HCT116 (cell line): Measurements from ENCODE around the gene TIMM44. TPM values are rescaled to one million over a fixed set of nuclear protein-coding genes. Genes with fewer than 3 reads are reported as not detected.

Experiments
- ATAC-seq: fragments of 200-7000 bp; cut with Tn5 transposase; 2 replicates; pipeline ENCODE4 v1.9.1; 2020; ENCODE audit warnings: mild to moderate bottlenecking, moderate library complexity
- BruUV-seq: library from RNA; stranded (reverse); fragments of 400-500 nt; replicated peaks from 2 replicates; lab custom pipeline; 2021; lab: Mats Ljungman, UMichigan
- CTCF ChIA-PET: fragments of 300-600 bp; sonication (Branson Sonifier 250); formaldehyde crosslinking; loops from one replicate; lab custom pipeline; 2021; ENCODE audit warnings: antibody characterized with exemption; lab: Charles Lee
- POLR2A ChIA-PET: fragments of 300-600, 350-600 bp; sonication (Branson Sonifier 250); formaldehyde crosslinking; loops from one replicate; lab custom pipeline; 2021; ENCODE audit warnings: antibody characterized with exemption; lab: Charles Lee
- RAD21 ChIA-PET, 2 experiments: fragments of 300-600 bp; sonication (Branson Sonifier 250); formaldehyde crosslinking; loops; one replicate each; lab custom pipeline; 2023; ENCODE audit warnings: low total read pairs in 2 of 2; ENCODE audit not compliant: uncharacterized antibody in 2 of 2, unreplicated experiment in 2 of 2, low non-redundant PET in 1 of 2; lab: Charles Lee
- DNase-seq: peaks from one replicate; pipeline ENCODE4 v3.0.0-alpha.2; 2010; ENCODE audit warnings: low read depth, low spot score
- H2AFZ ChIP-seq: fragments of 200-600 bp; shearing (Covaris generic), sonication (generic); 2 replicates; pipeline ENCODE4 v1.6.1; 2017; ENCODE audit warnings: low read depth, mixed run types, mixed read lengths, antibody characterized with exemption, low read length; ENCODE audit not compliant: poor library complexity, severe bottlenecking
- H3K27ac ChIP-seq: 2 replicates; pipeline ENCODE4 v1.5.1; 2012; ENCODE audit warnings: low read depth, low read length
- H3K27me3 ChIP-seq: fragments of 200-600 bp; sonication (generic); 2 replicates; pipeline ENCODE4 v1.6.1; 2016; ENCODE audit warnings: mixed run types, low read length, mixed read lengths; ENCODE audit not compliant: insufficient read depth
- H3K36me3 ChIP-seq, 2 experiments: fragments of 200-500 bp in 1 of 2; fragments of 200-600 bp in 1 of 2; sonication (Bioruptor generic) in 1 of 2; sonication (generic) in 1 of 2; 2 replicates each; pipeline versions ENCODE4 v1.5.1 to v1.6.1; 2014 to 2016; ENCODE audit warnings: low read length in 2 of 2, inconsistent platforms in 1 of 2, mixed read lengths in 1 of 2, mixed run types in 1 of 2; ENCODE audit not compliant: insufficient read depth in 2 of 2, control insufficient read depth in 1 of 2
- H3K4me1 ChIP-seq, 2 experiments: fragments of 200-600 bp in 1 of 2; sonication (generic) in 1 of 2; 2 replicates each; pipeline versions ENCODE4 v1.5.1 to v1.6.1; 2012 to 2017; ENCODE audit warnings: low read length in 2 of 2, inconsistent platforms in 1 of 2, mild to moderate bottlenecking in 1 of 2, mixed read lengths in 1 of 2, mixed run types in 1 of 2, moderate library complexity in 1 of 2; ENCODE audit not compliant: insufficient read depth in 2 of 2, control insufficient read depth in 1 of 2
- H3K4me2 ChIP-seq: fragments of 200-600 bp; sonication (generic); 2 replicates; pipeline ENCODE4 v1.6.1; 2017; ENCODE audit warnings: mixed run types, low read length, mixed read lengths
- H3K4me3 ChIP-seq, 2 experiments: fragments of 200-600 bp in 1 of 2; sonication (generic) in 1 of 2; replicated peaks in 1 of 2; 2 replicates each; pipeline ENCODE4 v1.5.1; 2011 to 2016; ENCODE audit warnings: low read length in 2 of 2, control low read depth in 1 of 2, low read depth in 1 of 2, mild to moderate bottlenecking in 1 of 2, mixed read lengths in 1 of 2, mixed run types in 1 of 2
- H3K79me2 ChIP-seq: fragments of 200-600 bp; sonication (generic); 2 replicates; pipeline ENCODE4 v1.6.1; 2017; ENCODE audit warnings: mild to moderate bottlenecking, mixed run types, low read length, moderate library complexity, mixed read lengths; ENCODE audit not compliant: insufficient read depth
- H3K9ac ChIP-seq: fragments of 200-600 bp; sonication (generic); 2 replicates; pipeline ENCODE4 v1.6.1; 2016; ENCODE audit warnings: low read length, mixed read lengths
- H3K9me2 ChIP-seq: fragments of 200-600 bp; sonication (generic), shearing (Covaris generic); 2 replicates; pipeline ENCODE4 v1.6.1; 2017; ENCODE audit warnings: mixed run types, mild to moderate bottlenecking, moderate library complexity; ENCODE audit not compliant: insufficient read depth
- H3K9me3 ChIP-seq, 2 experiments: fragments of 200-500 bp in 1 of 2; fragments of 200-600 bp in 1 of 2; sonication (Bioruptor generic) in 1 of 2; sonication (generic) in 1 of 2; 2 replicates each; pipeline ENCODE4 v1.6.1; 2014 to 2017; ENCODE audit warnings: low read length in 2 of 2, mixed read lengths in 2 of 2, inconsistent platforms in 1 of 2, low read depth in 1 of 2, mild to moderate bottlenecking in 1 of 2, mixed run types in 1 of 2, moderate library complexity in 1 of 2; ENCODE audit not compliant: control insufficient read depth in 1 of 2, insufficient read depth in 1 of 2
- H4K20me1 ChIP-seq: fragments of 200-600 bp; sonication (generic), shearing (Covaris generic); 2 replicates; pipeline ENCODE4 v1.6.1; 2017; ENCODE audit warnings: mixed run types, mild to moderate bottlenecking, moderate library complexity; ENCODE audit not compliant: insufficient read depth
- CTCF ChIP-seq, 3 experiments: fragments of 200-600 bp in 1 of 3; sonication (generic) in 1 of 3; IDR thresholded peaks in 2 of 3; conservative IDR thresholded peaks in 1 of 3; 2 replicates each; pipeline ENCODE4 v1.5.1; 2012 to 2017; ENCODE audit warnings: low read depth in 2 of 3, low read length in 2 of 3, antibody characterized with exemption in 1 of 3, borderline replicate concordance in 1 of 3, control low read depth in 1 of 3, mild to moderate bottlenecking in 1 of 3, mixed read lengths in 1 of 3, mixed run types in 1 of 3, moderate library complexity in 1 of 3; ENCODE audit not compliant: insufficient read depth in 1 of 3
- EZH2phosphoT487 ChIP-seq: fragments of 200-600 bp; IDR thresholded peaks from 2 replicates; pipeline ENCODE4 v1.6.1; 2018; ENCODE audit warnings: antibody characterized with exemption, borderline replicate concordance
- JUND ChIP-seq: IDR thresholded peaks from 2 replicates; pipeline ENCODE4 v1.6.1; 2012
- MAX ChIP-seq: IDR thresholded peaks from 2 replicates; pipeline ENCODE4 v1.6.1; 2012
- POLR2AphosphoS5 ChIP-seq: IDR thresholded peaks from 2 replicates; pipeline ENCODE4 v1.6.1; 2011; ENCODE audit warnings: mild to moderate bottlenecking, low read depth, low read length, moderate library complexity
- SIN3A ChIP-seq: IDR thresholded peaks from 2 replicates; pipeline ENCODE4 v1.6.1; 2012; ENCODE audit warnings: low read depth
- TCF7L2 ChIP-seq: IDR thresholded peaks from 2 replicates; pipeline ENCODE4 v1.7.0; 2011; ENCODE audit warnings: borderline replicate concordance, inconsistent platforms; ENCODE audit not compliant: insufficient read depth, insufficient read length; ENCODE audit errors: extremely low read depth
- ZFX ChIP-seq: fragments of 450-650 bp; IDR thresholded peaks from 2 replicates; pipeline ENCODE4 v1.6.1; 2017
- ZNF274 ChIP-seq: fragments of 200-500 bp; sonication (Bioruptor generic); IDR thresholded peaks from 2 replicates; pipeline ENCODE4 v1.6.1; 2014; ENCODE audit warnings: mild to moderate bottlenecking, low read depth, low read length, inconsistent platforms
- intact Hi-C: fragments of 100-400 bp; cut with micrococcal nuclease; formaldehyde crosslinking; loops from 2 replicates; pipeline ENCODE4 v1.10.0; 2022
- total RNA-seq: library from RNA; stranded (reverse); gene quantifications from one replicate; pipeline ENCODE4 v1.2.1, GENCODE V29; 2021; ENCODE audit not compliant: unreplicated experiment

TIMM44 gene
- total RNA-seq, 1 experiment from 2014 or later, result 136 TPM

DNA sequence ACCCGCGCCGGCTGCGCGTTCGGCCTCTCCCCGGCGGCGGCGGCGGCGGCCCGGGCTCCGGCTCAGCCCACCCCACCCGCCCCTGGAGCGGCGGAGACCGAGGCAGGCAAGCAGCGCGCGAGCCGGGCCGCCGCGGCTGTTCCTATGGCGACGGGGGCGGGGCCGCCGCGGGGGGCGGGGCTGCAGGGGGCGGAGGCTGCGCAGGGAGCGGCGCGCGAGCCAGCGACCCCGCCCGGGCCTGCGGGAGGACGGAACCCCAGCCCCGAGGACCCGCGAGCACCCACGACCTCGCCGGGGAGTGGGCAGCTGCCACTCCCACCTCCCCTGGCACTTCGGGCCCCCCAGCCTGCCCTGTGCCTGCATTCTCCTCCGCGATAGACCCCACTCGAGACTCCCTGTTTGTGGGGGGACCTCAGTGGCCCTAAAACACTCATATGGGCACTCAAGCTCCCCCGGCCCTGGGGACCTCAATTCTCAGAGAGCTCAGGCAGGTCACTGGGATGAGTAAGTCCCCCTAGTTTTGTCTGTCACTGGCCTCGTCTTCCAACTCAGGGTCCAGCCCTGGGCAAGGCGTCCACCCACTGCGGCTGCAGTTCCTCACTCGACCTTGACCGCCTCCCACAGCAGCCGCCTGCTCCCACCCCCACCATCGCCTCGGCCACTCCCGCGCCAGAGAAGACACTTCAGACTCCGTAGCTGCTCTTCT lies 17.3 kb downstream of the TIMM44 start, which contains the start of gene CTXN1:
Gene CTXN1, minus strand, starts transcription at position 115 of the 706 bp plus-strand sequence. CDS start 597 bp downstream, outside the sequence.
- no peaks in the 10 kb centered on the region; the same call in 1 of the 2 replicates for H3K79me2 ChIP-seq
- POLR2A ChIA-PET, result interaction anchor here (1.3 kb wide), 1 partner anchor 18 kb away, joined by 4 read pairs; the partner anchor contains the start of gene TIMM44
- H3K4me2 ChIP-seq, result peak within 1 kb of the TSS; percentile 90
- H3K27me3 ChIP-seq, result no peaks in the 10 kb centered on the region
- no peak within 1 kb of the TSS for H2AFZ ChIP-seq
- H3K9me2 ChIP-seq, result no peaks in the 10 kb centered on the region
- CTCF ChIA-PET, result interaction anchor here (0.7 kb wide), 1 partner anchor 57 kb away, joined by 3 read pairs; no protein-coding TSS in a partner anchor
- H3K4me3 ChIP-seq, result peak within 1 kb of the TSS; percentile 40 to 52
- intact Hi-C loops, result no loop called here
- no TSS peak for BruUV-seq
- H3K4me1 ChIP-seq, result peaks cover 29 to 59% of the 10 kb centered on the region in 2 experiments
- H4K20me1 ChIP-seq, result no peaks in the 10 kb centered on the region
- DNase-seq (no peak), ATAC-seq (peak; percentile 66)
- H3K36me3 ChIP-seq, result peaks cover 3 to 17% of the 10 kb centered on the region in 2 experiments
- 0 out of 2 replicates have a peak, but pooled peaks have one; percentile 34 for TF ChIP-seq SIN3A
- peak; percentile 34 for TF ChIP-seq POLR2AphosphoS5
- no peak for TF ChIP-seq EZH2phosphoT487
- RAD21 ChIA-PET, result no interaction called here
- H3K9me3 ChIP-seq, result no peaks in the 10 kb centered on the region
- H3K27ac ChIP-seq, result peak within 1 kb of the TSS; percentile 71
- peak within 1 kb of the TSS; percentile 56 for H3K9ac ChIP-seq

GRCh38 chr19:7925171-7925851 lies 18.2 kb downstream of the TIMM44 start:
- Histone ChIP-seq H3K79me2 (no peaks in the 10 kb centered on the region; the same call in 1 of the 2 replicates), H3K9me2 (no peaks in the 10 kb centered on the region), H3K4me3 (peak overlapping the region; percentile 15 to 50), H3K27me3 (no peaks in the 10 kb centered on the region), H4K20me1 (no peaks in the 10 kb centered on the region), H3K36me3 (peaks cover 0 to 12% of the 10 kb centered on the region in 2 experiments; a peak in 3 of 4 replicates), H2AFZ (no peak overlapping the region), H3K9ac (peak overlapping the region; percentile 56), H3K27ac (peak overlapping the region; percentile 71), H3K4me1 (peaks cover 27 to 56% of the 10 kb centered on the region in 2 experiments), H3K9me3 (no peaks in the 10 kb centered on the region), H3K4me2 (peak overlapping the region; percentile 69)
- POLR2A ChIA-PET, result no interaction called here
- DNase-seq (peak; percentile 56), ATAC-seq (peak; percentile 54)
- CTCF ChIA-PET, result no interaction called here
- intact Hi-C loops, result no loop called here
- RAD21 ChIA-PET, result no interaction called here
- BruUV-seq, result no TSS peak
- peak; percentile 85 to 89 (median 89) for TF ChIP-seq CTCF (IDR thresholded peaks at IDR 0.05 in 2 of 3, conservative IDR thresholded peaks at IDR 0.05 in 1 of 3; ENCODE audit: borderline replicate concordance in 1 of 3, insufficient read depth in 1 of 3, low read depth in 2 of 3, low read length in 2 of 3)
- peak; percentile 39 for TF ChIP-seq POLR2AphosphoS5
- TF ChIP-seq TCF7L2, result no peak
- TF ChIP-seq MAX, result peak; percentile 99
- TF ChIP-seq EZH2phosphoT487, result no peak
- no peak for TF ChIP-seq JUND
- no peak for TF ChIP-seq ZNF274
- TF ChIP-seq ZFX, result peak; percentile 44; the same call in 1 of the 2 replicates
